ENCODE measurements around the gene PCK1.

The PCK1 gene

DNA sequence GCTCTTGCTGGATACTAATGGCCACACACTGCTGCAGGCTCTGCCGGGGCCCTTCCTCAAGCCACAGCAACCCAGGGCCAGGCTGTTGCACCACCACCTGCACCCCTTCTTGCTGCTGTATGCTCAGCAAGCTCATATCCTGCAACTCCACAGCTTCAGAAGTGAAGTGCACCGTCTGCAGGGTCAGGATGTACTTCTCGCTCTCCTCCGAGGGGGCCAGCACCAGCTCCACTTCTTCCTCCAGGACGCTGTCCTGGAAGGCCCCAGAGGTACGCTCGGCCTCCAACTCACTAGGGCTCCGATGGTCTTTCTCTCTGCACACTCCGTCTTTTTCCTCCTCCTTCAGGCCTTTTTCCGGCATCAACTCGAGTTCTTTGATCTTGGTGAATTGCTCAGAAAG is 37.1 kb upstream of the PCK1 start:
- no peak for DNase-seq (ENCODE audit: extremely low read depth, low read depth)
- no peak overlapping the region for H3K4me3 ChIP-seq (replicated peaks; ENCODE audit: low read depth, low read length)
- TF ChIP-seq, protein P1, sequence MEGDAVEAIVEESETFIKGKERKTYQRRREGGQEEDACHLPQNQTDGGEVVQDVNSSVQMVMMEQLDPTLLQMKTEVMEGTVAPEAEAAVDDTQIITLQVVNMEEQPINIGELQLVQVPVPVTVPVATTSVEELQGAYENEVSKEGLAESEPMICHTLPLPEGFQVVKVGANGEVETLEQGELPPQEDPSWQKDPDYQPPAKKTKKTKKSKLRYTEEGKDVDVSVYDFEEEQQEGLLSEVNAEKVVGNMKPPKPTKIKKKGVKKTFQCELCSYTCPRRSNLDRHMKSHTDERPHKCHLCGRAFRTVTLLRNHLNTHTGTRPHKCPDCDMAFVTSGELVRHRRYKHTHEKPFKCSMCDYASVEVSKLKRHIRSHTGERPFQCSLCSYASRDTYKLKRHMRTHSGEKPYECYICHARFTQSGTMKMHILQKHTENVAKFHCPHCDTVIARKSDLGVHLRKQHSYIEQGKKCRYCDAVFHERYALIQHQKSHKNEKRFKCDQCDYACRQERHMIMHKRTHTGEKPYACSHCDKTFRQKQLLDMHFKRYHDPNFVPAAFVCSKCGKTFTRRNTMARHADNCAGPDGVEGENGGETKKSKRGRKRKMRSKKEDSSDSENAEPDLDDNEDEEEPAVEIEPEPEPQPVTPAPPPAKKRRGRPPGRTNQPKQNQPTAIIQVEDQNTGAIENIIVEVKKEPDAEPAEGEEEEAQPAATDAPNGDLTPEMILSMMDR (IDR thresholded peaks at IDR 0.05; ENCODE audit: low read depth, low read length, missing control alignments): no peak

DNA sequence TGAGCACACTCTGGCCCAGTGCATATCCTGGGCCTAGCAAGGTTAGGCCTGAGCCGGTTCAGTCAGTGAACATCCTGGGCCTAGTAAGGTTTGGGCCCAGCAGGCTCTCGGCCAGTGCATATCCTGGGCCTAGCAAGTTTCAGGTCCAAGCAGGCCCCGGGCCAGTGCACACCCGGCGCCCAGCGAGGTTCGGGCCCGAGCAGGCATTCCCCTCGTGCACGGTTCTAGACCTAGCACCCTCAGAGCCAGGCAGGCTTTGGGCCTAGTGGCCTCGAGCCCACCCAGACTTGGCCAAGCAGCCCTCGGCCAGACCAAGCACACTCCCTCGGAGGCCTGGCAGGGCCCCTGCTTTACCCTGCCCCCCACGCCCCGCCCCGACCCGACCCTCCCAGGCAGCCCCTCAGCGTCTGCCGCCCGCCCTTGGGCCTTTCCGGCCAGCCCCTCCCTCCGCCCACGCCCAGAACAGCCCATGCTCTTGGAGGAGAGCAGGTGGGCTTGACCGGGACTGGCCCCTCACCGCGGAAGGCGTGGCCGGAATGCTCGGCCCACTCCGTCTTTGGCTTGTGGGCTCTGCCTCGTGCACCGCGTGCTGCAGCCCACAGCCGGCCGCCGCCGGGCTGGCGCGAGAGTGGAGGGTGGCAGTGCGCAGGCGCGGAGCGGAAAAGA is 36.3 kb upstream of the PCK1 start, which contains the start of gene CTCFL:
Gene CTCFL (minus strand): TSS at position 630 of the 666 bp plus-strand sequence. CDS start 935 bp downstream, outside the sequence.
- TF ChIP-seq, protein P1 (IDR thresholded peaks at IDR 0.05; ENCODE audit: low read depth, low read length, missing control alignments): no peak
- H3K4me3 ChIP-seq (replicated peaks; ENCODE audit: low read depth, low read length): no peak within 1 kb of the TSS
- DNase-seq (ENCODE audit: extremely low read depth, low read depth): no peak

DNA sequence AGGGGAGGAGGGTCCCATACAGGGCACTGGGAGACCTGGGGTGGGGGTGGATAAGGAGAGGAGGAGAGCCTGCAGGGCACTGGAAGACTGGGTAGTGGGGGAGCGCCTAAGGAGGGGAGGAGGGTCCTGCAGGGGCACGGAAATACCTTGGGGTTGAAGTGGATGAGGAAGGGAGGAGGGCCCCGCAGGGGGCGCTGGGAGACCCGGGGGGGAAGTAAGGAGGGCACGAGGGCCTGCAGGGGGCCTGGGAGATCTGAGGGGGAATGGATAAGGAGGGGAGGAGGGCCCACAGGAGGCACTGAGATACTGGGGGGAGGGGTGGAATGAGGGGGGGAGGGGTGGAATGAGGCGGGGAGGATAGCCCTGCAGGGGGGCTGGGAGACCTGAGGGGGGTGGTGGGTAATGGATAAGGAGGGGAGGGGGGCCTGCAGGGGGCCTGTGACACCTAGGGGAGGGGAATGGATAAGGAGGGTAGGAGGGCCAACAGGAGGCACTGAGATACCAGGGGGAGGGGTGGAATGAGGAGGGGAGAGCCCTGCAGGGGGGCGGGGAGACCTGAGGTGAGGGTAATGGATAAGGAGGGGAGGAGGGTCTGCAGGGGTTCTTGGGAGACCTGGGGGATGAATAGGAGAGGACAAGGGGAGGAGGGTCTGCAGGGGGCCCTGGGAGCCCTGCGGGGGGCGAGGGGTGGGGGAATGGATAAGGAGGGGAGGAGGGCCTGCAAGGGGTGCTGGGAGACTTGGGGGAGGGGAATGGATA is 35.4 kb upstream of the PCK1 start:
- no peak overlapping the region for H3K4me3 ChIP-seq (replicated peaks; ENCODE audit: low read depth, low read length)
- no peak for DNase-seq (ENCODE audit: extremely low read depth, low read depth)
- TF ChIP-seq, protein P1 (IDR thresholded peaks at IDR 0.05; ENCODE audit: low read depth, low read length, missing control alignments): no peak

DNA sequence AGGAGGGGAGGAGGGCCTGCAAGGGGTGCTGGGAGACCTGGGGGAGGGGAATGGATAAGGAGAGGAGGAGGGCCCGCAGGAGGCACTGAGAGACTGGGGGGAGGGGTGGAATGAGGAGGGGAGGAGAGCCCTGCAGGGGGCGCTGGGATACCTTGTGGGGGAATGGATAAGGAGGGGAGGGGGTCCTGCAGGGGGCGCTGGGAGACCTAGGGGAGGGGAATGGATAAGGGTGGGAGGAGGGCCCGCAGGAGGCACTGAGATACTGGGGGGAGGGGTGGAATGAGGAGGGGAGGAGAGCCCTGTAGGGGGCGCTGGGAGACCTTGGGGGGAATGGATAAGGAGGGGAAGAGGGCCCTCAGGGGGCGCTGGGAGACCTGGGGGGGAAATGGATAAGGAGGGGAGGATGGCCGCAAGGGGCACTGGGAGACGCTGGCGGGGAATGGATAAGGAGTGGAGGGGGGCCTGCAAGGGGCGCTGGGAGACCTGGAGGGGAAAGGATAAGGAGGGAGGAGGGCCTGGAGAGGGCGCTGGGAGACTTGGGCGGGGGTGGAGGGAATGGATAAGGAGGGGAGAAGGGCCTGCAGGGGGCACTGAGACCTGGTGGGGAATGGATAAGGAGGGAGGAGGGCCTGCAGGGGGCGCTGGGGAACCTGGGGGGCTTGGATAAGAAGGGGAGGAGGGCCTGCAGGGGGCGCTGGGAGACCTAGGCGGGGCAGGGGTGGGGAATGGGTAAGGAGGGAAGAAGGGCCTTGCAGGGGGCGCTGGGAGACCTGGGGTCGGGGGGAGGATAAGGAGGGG is 34.6 kb upstream of the PCK1 start:
- TF ChIP-seq, protein P1 (IDR thresholded peaks at IDR 0.05; ENCODE audit: low read depth, low read length, missing control alignments): peak; percentile 25
- no peak for DNase-seq (ENCODE audit: extremely low read depth, low read depth)
- H3K4me3 ChIP-seq (replicated peaks; ENCODE audit: low read depth, low read length): no peak overlapping the region

DNA sequence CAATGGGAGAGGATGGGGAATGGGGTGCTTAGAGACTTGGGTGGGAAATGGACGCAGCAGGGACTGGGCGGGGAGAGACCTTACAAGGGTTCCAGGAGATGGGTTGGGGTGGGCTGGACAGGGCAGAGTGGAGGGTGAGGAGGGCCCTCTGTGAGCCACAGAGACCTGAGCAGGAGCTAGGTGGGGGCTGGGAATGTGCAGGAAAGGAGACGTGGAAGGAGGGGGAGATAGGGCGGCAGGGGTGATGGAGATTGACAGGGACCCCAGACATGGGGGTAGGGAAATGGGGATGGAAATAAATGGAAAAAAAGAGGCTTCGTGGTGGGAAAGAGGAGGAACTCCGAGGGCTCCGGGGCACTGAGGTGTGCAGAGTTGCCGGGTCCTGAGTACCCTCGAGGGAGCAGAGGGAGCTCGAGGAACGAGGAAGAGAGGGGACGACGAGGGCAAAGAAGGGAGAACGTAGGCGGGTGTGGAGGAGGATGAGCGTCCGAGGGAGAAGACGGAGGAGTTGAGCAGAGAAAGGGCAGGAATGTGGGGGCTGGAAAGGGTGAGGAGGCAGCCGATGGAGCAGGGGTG is 33.9 kb upstream of the PCK1 start:
- no peak for DNase-seq (ENCODE audit: extremely low read depth, low read depth)
- no peak overlapping the region for H3K4me3 ChIP-seq (replicated peaks; ENCODE audit: low read depth, low read length)
- TF ChIP-seq, protein P1 (IDR thresholded peaks at IDR 0.05; ENCODE audit: low read depth, low read length, missing control alignments): no peak

DNA sequence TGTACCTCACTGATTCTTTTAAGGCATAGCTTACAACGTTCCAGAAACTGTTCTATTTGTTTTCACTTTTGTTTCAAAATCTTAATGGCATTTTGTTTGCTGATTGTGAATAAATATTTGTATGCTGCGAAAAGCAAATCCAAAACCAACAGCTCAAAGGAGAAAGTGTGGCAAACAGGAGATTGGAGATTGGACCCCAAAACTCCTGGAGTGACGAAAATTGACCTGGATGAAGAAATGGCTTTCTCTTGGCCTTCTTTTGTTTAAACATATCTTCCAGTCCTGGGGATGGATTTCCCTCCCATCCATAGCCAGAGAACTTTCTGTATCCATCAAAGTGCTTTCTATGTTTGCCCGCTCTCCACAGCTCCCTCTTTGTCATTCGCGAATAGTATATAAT is 33.2 kb upstream of the PCK1 start:
- no peak for DNase-seq (ENCODE audit: extremely low read depth, low read depth)
- H3K4me3 ChIP-seq (replicated peaks; ENCODE audit: low read depth, low read length): no peak overlapping the region
- TF ChIP-seq, protein P1 (IDR thresholded peaks at IDR 0.05; ENCODE audit: low read depth, low read length, missing control alignments): no peak

Data from HFF-Myc (cell line).